Skeletal muscle tissue (tissue), 4 donors: ENCODE measurements around the gene ARL5C. TPM values are rescaled to one million over a fixed set of nuclear protein-coding genes. Genes with fewer than 3 reads are reported as not detected.
A peak's percentile ranks its signal among the peaks of the same experiment; 100 is the strongest.

Experiments used
- H3K27ac ChIP-seq: one replicate; pipeline ENCODE4 v1.7.0; 2013; ENCODE audit warnings: mild to moderate bottlenecking, low read depth, low read length, inconsistent platforms
- H3K27me3 ChIP-seq, 3 donors: one replicate each; pipeline ENCODE4 v1.7.0; 2013; ENCODE audit warnings: low read length in 3 of 3; ENCODE audit not compliant: control insufficient read depth in 3 of 3, insufficient read depth in 3 of 3
- H3K36me3 ChIP-seq, 3 donors: one replicate each; pipeline ENCODE4 v1.7.0; 2013; ENCODE audit warnings: low read length in 3 of 3; ENCODE audit not compliant: control insufficient read depth in 3 of 3, insufficient read depth in 3 of 3
- H3K4me1 ChIP-seq, 3 donors: one replicate each; pipeline ENCODE4 v1.7.0; 2013; ENCODE audit warnings: low read length in 3 of 3, mild to moderate bottlenecking in 3 of 3; ENCODE audit not compliant: control insufficient read depth in 3 of 3, insufficient read depth in 3 of 3
- H3K4me3 ChIP-seq, 3 donors: one replicate each; pipeline ENCODE4 v1.7.0; 2013; ENCODE audit warnings: low read length in 3 of 3
- H3K9ac ChIP-seq, 3 donors: one replicate each; pipeline ENCODE4 v1.7.0; 2013; ENCODE audit warnings: low read length in 3 of 3, mild to moderate bottlenecking in 3 of 3, moderate library complexity in 2 of 3, low read depth in 1 of 3
- H3K9me3 ChIP-seq, 3 donors: one replicate each; pipeline ENCODE4 v1.7.0; 2013; ENCODE audit warnings: low read length in 3 of 3; ENCODE audit not compliant: control insufficient read depth in 3 of 3
- total RNA-seq: library from RNA; depleted of rRNA; stranded (reverse); fragments of >200 nt; gene quantifications from one replicate; pipeline ENCODE4 v1.2.3, GENCODE V29; 2014
- donor health status: Osteomylitis.

ARL5C gene
- total RNA-seq, 1 donor from 2014 or later, result under 0.01 TPM

GRCh38 chr17:39115135-39115534, 50.8 kb downstream of the ARL5C start:
- Histone ChIP-seq H3K9me3 (peaks cover 0 to 2% (median 0%) of the 10 kb centered on the region in 3 donors), H3K36me3 (no peaks in the 10 kb centered on the region), H3K4me3 (no peak overlapping the region), H3K9ac (peak overlapping the region in 1 of 3 donors; percentile 16), H3K27me3 (no peaks in the 10 kb centered on the region), H3K27ac (no peak overlapping the region), H3K4me1 (peaks cover 7 to 11% (median 8%) of the 10 kb centered on the region in 3 donors)

GRCh38 chr17:39114723-39115122, 51.2 kb downstream of the ARL5C start:
- no peaks in the 10 kb centered on the region for H3K36me3 ChIP-seq
- peak overlapping the region in 1 of 3 donors; percentile 16 for H3K9ac ChIP-seq
- H3K27me3 ChIP-seq, result no peaks in the 10 kb centered on the region
- no peak overlapping the region for H3K27ac ChIP-seq
- peaks cover 7 to 11% (median 8%) of the 10 kb centered on the region in 3 donors for H3K4me1 ChIP-seq
- no peak overlapping the region for H3K4me3 ChIP-seq
- H3K9me3 ChIP-seq, result peaks cover 0 to 2% (median 0%) of the 10 kb centered on the region in 3 donors

- Histone ChIP-seq H3K27me3 (no peaks in the 10 kb centered on the region), H3K27ac (no peak overlapping the region), H3K36me3 (no peaks in the 10 kb centered on the region), H3K4me1 (peaks cover 7 to 11% (median 8%) of the 10 kb centered on the region in 3 donors), H3K9ac (no peak overlapping the region), H3K9me3 (peaks cover 0 to 2% (median 0%) of the 10 kb centered on the region in 3 donors), H3K4me3 (no peak overlapping the region)
Observed at GRCh38 chr17:39113871-39114270, 52.1 kb downstream of the ARL5C start.

GRCh38 chr17:39110435-39111136, 55.4 kb downstream of the ARL5C start:
- no peak overlapping the region for H3K4me3 ChIP-seq
- H3K4me1 ChIP-seq, result peaks cover 7 to 11% (median 8%) of the 10 kb centered on the region in 3 donors
- H3K36me3 ChIP-seq, result no peaks in the 10 kb centered on the region
- no peaks in the 10 kb centered on the region for H3K27me3 ChIP-seq
- H3K9ac ChIP-seq, result no peak overlapping the region
- no peak overlapping the region for H3K27ac ChIP-seq
- peaks cover 0 to 2% (median 0%) of the 10 kb centered on the region in 3 donors for H3K9me3 ChIP-seq

GRCh38 chr17:39108461-39109375, 57.2 kb downstream of the ARL5C start:
- Histone ChIP-seq H3K4me1 (no peaks in the 10 kb centered on the region), H3K9ac (no peak overlapping the region), H3K9me3 (no peaks in the 10 kb centered on the region), H3K4me3 (no peak overlapping the region), H3K36me3 (no peaks in the 10 kb centered on the region), H3K27ac (no peak overlapping the region), H3K27me3 (no peaks in the 10 kb centered on the region)

- no peaks in the 10 kb centered on the region for H3K27me3 ChIP-seq
- H3K4me3 ChIP-seq, result no peak overlapping the region
- H3K4me1 ChIP-seq, result no peaks in the 10 kb centered on the region
- H3K36me3 ChIP-seq, result no peaks in the 10 kb centered on the region
- H3K27ac ChIP-seq, result no peak overlapping the region
- no peaks in the 10 kb centered on the region for H3K9me3 ChIP-seq
- no peak overlapping the region for H3K9ac ChIP-seq
Observed at GRCh38 chr17:39107973-39108372, 58.0 kb downstream of the ARL5C start.

GRCh38 chr17:39107155-39107554, 58.8 kb downstream of the ARL5C start:
- Histone ChIP-seq H3K4me1 (no peaks in the 10 kb centered on the region), H3K4me3 (no peak overlapping the region), H3K27me3 (no peaks in the 10 kb centered on the region), H3K9ac (no peak overlapping the region), H3K27ac (no peak overlapping the region), H3K9me3 (no peaks in the 10 kb centered on the region), H3K36me3 (no peaks in the 10 kb centered on the region)

Other genes starting within 250 kb of the ARL5C start
- not detected for gene FBXO47, start 198.8 kb downstream of the ARL5C start, total RNA-seq
- gene PLXDC1, start 14.5 kb downstream of the ARL5C start, total RNA-seq, result 0.52 TPM
- 146 TPM for gene CACNB1, start 31.5 kb upstream of the ARL5C start, total RNA-seq
- gene RPL19, start 34.1 kb upstream of the ARL5C start, total RNA-seq, result 1,766 TPM
- gene STAC2, start 59.8 kb upstream of the ARL5C start, total RNA-seq, result not detected
- 6.3 TPM for gene FBXL20, start 235.5 kb upstream of the ARL5C start, total RNA-seq